GM18951 (cell line): ENCODE measurements around the gene SLC44A1.

Experiments
- POLR2A ChIP-seq: IDR thresholded peaks from 4 replicates; pipeline ENCODE4 v1.6.1; 2011; ENCODE audit warnings: mild to moderate bottlenecking; ENCODE audit not compliant: insufficient read length, insufficient read depth; ENCODE audit errors: extremely low read depth
- in situ Hi-C: fragments of 300-500 bp; cut with MboI; formaldehyde crosslinking; loops from one replicate; pipeline ENCODE4 v1.12.0; 2022; ENCODE audit warnings: low sequenced_read_pairs, mixed read lengths, inconsistent platforms; ENCODE audit not compliant: unreplicated experiment

Gene SLC44A1

GRCh38 chr9:105359892-105360291 is 115.4 kb downstream of the SLC44A1 start:
- no peak for TF ChIP-seq POLR2A
- in situ Hi-C loops: no loop called here

- in situ Hi-C loops: no loop called here
These were observed 115.9 kb downstream of the SLC44A1 start for GRCh38 chr9:105360344-105360743.

GRCh38 chr9:105361873-105362272 is 117.4 kb downstream of the SLC44A1 start:
- in situ Hi-C loops: no loop called here
- TF ChIP-seq POLR2A: no peak

More at GRCh38 chr9:105360344-105360743, 115.9 kb downstream of the SLC44A1 start:
- no peak for TF ChIP-seq POLR2A

- in situ Hi-C loops: no loop called here
- TF ChIP-seq POLR2A: no peak
These were observed 118.0 kb downstream of the SLC44A1 start for GRCh38 chr9:105362470-105362869.

GRCh38 chr9:105363837-105364236 is 119.4 kb downstream of the SLC44A1 start:
- in situ Hi-C loops: no loop called here
- TF ChIP-seq POLR2A: no peak

- in situ Hi-C loops: no loop called here
- TF ChIP-seq POLR2A: no peak
These were observed 125.5 kb downstream of the SLC44A1 start for GRCh38 chr9:105369911-105370310.

GRCh38 chr9:105373723-105374122 is 129.3 kb downstream of the SLC44A1 start:
- in situ Hi-C loops: no loop called here
- TF ChIP-seq POLR2A: no peak

- TF ChIP-seq POLR2A: no peak
- in situ Hi-C loops: no loop called here
These were observed 130.9 kb downstream of the SLC44A1 start for GRCh38 chr9:105375323-105375722.

GRCh38 chr9:105376893-105377292 is 132.4 kb downstream of the SLC44A1 start:
- in situ Hi-C loops: no loop called here

GRCh38 chr9:105385381-105385985 is 141.0 kb downstream of the SLC44A1 start:
- no peak for TF ChIP-seq POLR2A
- in situ Hi-C loops: no loop called here

More at GRCh38 chr9:105376893-105377292, 132.4 kb downstream of the SLC44A1 start:
- no peak for TF ChIP-seq POLR2A

- no peak for TF ChIP-seq POLR2A
- in situ Hi-C loops: no loop called here
These were observed 145.3 kb downstream of the SLC44A1 start for GRCh38 chr9:105389796-105390195.

- TF ChIP-seq POLR2A: no peak
- in situ Hi-C loops: no loop called here
These were observed 146.4 kb downstream of the SLC44A1 start for GRCh38 chr9:105390871-105391270.

GRCh38 chr9:105391288-105391687 is 146.8 kb downstream of the SLC44A1 start:
- in situ Hi-C loops: no loop called here
- TF ChIP-seq POLR2A: no peak

- in situ Hi-C loops: no loop called here
- no peak for TF ChIP-seq POLR2A
These were observed 148.1 kb downstream of the SLC44A1 start for GRCh38 chr9:105392531-105392930.

- TF ChIP-seq POLR2A: no peak
- in situ Hi-C loops: no loop called here
These were observed 149.3 kb downstream of the SLC44A1 start for GRCh38 chr9:105393576-105394344.

- no peak for TF ChIP-seq POLR2A
- in situ Hi-C loops: no loop called here
These were observed 152.0 kb downstream of the SLC44A1 start for GRCh38 chr9:105396441-105396840.
